SHP77 (cell line): ENCODE measurements around the gene TRIM24.
A peak's percentile ranks its signal among the peaks of the same experiment; 100 is the strongest.

ENCODE experiments used
- DNase-seq, 2 experiments: peaks; one replicate each; lab custom pipeline; 2025; lab: John Stamatoyannopoulos, UW

The TRIM24 gene

GRCh38 chr7:138579136-138579535 is 119.1 kb downstream of the TRIM24 start:
- DNase-seq: no peak

- no peak for DNase-seq
Observed at GRCh38 chr7:138579671-138580070, 119.6 kb downstream of the TRIM24 start.

- no peak for DNase-seq
Observed at GRCh38 chr7:138581065-138581464, 121.0 kb downstream of the TRIM24 start.

GRCh38 chr7:138584283-138584682 is 124.2 kb downstream of the TRIM24 start:
- no peak for DNase-seq

- DNase-seq: no peak
Observed at GRCh38 chr7:138584696-138585095, 124.6 kb downstream of the TRIM24 start.

- no peak for DNase-seq
Observed at GRCh38 chr7:138585283-138585993, 125.4 kb downstream of the TRIM24 start.

GRCh38 chr7:138587485-138587884 is 127.4 kb downstream of the TRIM24 start:
- no peak for DNase-seq

GRCh38 chr7:138588986-138589385 is 128.9 kb downstream of the TRIM24 start:
- DNase-seq: no peak

- no peak for DNase-seq
Observed at GRCh38 chr7:138590154-138590553, 130.1 kb downstream of the TRIM24 start.

GRCh38 chr7:138595454-138595853 is 135.4 kb downstream of the TRIM24 start:
- no peak for DNase-seq

GRCh38 chr7:138602451-138602850 is 142.4 kb downstream of the TRIM24 start:
- no peak for DNase-seq

GRCh38 chr7:138603549-138604318 is 143.7 kb downstream of the TRIM24 start:
- no peak for DNase-seq

GRCh38 chr7:138606236-138606635 is 146.2 kb downstream of the TRIM24 start:
- no peak for DNase-seq

- DNase-seq: no peak
Observed at GRCh38 chr7:138607216-138608126, 147.4 kb downstream of the TRIM24 start.

- DNase-seq: peak; percentile 43 to 58
Observed at GRCh38 chr7:138608275-138608674, 148.2 kb downstream of the TRIM24 start.

GRCh38 chr7:138610671-138611170 is 150.7 kb downstream of the TRIM24 start:
- no peak for DNase-seq

- no peak for DNase-seq
Observed at GRCh38 chr7:138613630-138614029, 153.6 kb downstream of the TRIM24 start.

- DNase-seq: no peak
Observed at GRCh38 chr7:138616085-138616484, 156.0 kb downstream of the TRIM24 start.

GRCh38 chr7:138618506-138618905 is 158.4 kb downstream of the TRIM24 start:
- no peak for DNase-seq

- DNase-seq: no peak
Observed at GRCh38 chr7:138618933-138619332, 158.9 kb downstream of the TRIM24 start.

- no peak for DNase-seq
Observed at GRCh38 chr7:138622841-138623240, 162.8 kb downstream of the TRIM24 start.
